IPS-15b (cell line): ENCODE data around the gene CLASRP.

Experiments
- H3K27me3 ChIP-seq: one replicate; pipeline ENCODE4 v1.6.1; 2013; ENCODE audit warnings: low read length; ENCODE audit not compliant: control insufficient read depth, insufficient read depth
- H3K36me3 ChIP-seq: one replicate; pipeline ENCODE4 v1.6.1; 2013; ENCODE audit warnings: low read length; ENCODE audit not compliant: control insufficient read depth, insufficient read depth
- H3K4me1 ChIP-seq: one replicate; pipeline ENCODE4 v1.6.1; 2013; ENCODE audit warnings: mild to moderate bottlenecking, low read length; ENCODE audit not compliant: control insufficient read depth, insufficient read depth
- H3K4me3 ChIP-seq: one replicate; pipeline ENCODE4 v1.5.1; 2013; ENCODE audit warnings: low read depth, low read length
- H3K9ac ChIP-seq: one replicate; pipeline ENCODE4 v1.6.1; 2013; ENCODE audit warnings: low read depth, mild to moderate bottlenecking, low read length
- H3K9me3 ChIP-seq: one replicate; pipeline ENCODE4 v1.6.1; 2013; ENCODE audit warnings: mild to moderate bottlenecking, low read length; ENCODE audit not compliant: control insufficient read depth, insufficient read depth

The CLASRP gene

DNA sequence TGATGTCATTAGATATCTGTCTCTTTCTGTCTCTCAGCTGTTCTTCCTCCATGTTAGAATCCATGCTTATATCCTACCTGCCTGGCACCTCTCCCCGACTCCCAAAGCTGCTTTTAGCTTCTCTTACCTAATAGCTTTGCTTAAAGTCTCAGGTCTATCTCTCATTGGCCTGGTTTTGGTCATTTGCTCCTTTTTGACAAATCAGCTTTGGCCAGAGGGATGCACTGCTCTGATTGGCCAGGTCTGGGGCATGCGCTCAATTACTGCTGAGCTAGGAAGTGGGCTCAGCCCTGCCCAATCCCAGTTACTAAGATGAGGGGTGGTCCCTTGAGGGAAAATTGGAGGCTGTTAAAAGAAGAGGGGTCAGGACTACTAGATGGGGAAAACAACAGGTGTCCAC lies 11.5 kb upstream of the CLASRP start:
- Histone ChIP-seq H3K4me1 (no peaks in the 10 kb centered on the region), H3K9ac (no peak overlapping the region), H3K9me3 (no peaks in the 10 kb centered on the region), H3K27me3 (no peaks in the 10 kb centered on the region), H3K36me3 (peaks cover 10% of the 10 kb centered on the region), H3K4me3 (no peak overlapping the region)

DNA sequence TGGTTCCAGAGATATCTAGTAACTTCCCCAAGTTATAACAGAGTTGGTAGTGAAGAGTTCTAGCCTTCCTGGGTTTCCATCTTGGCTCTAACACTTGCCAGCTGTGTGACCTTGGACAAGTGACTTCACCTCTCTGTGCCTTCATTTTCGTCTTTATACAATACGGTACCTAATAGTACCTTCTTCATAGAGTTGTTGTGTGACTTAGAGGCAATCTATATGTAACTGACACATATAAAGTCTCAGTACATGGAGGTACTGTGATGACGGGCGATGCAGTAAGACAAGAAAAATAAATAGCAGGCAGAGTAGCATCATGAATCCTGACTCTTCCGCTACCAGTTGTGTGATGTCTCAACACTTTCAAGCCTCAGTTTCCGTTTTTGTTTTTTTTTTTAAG lies 8.0 kb upstream of the CLASRP start:
- no peaks in the 10 kb centered on the region for H3K9me3 ChIP-seq
- H3K9ac ChIP-seq: no peak overlapping the region
- H3K27me3 ChIP-seq: no peaks in the 10 kb centered on the region
- peaks cover 24% of the 10 kb centered on the region for H3K36me3 ChIP-seq
- no peak overlapping the region for H3K4me3 ChIP-seq
- no peaks in the 10 kb centered on the region for H3K4me1 ChIP-seq

DNA sequence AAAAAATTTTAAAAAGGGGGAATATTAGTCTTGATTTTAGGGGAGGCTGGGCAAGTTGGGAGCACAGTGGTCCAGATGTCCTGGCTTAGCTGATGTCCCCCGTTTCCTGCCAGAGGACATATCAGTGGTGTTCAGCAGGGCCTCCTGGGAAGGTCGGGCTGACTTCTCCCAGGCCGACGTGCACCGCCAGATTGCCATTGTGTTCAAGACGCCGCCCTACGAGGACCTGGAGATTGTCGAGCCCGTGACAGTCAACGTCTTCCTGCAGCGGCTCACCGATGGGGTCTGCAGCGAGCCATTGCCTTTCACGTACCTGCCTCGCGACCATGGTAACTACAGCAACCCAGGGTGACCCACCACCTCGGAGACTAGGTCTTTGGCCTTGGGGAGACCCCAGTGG lies 6.4 kb upstream of the CLASRP start:
- H3K4me3 ChIP-seq: no peak overlapping the region
- peaks cover 25% of the 10 kb centered on the region for H3K36me3 ChIP-seq
- no peaks in the 10 kb centered on the region for H3K9me3 ChIP-seq
- H3K27me3 ChIP-seq: no peaks in the 10 kb centered on the region
- H3K9ac ChIP-seq: no peak overlapping the region
- H3K4me1 ChIP-seq: no peaks in the 10 kb centered on the region

- Histone ChIP-seq H3K9ac (no peak overlapping the region), H3K9me3 (no peaks in the 10 kb centered on the region), H3K4me1 (peaks cover 6% of the 10 kb centered on the region), H3K4me3 (no peak overlapping the region), H3K27me3 (no peaks in the 10 kb centered on the region), H3K36me3 (peaks cover 25% of the 10 kb centered on the region)
Measured at GRCh38 chr19:45035755-45036154, 3.1 kb upstream of the CLASRP start.

DNA sequence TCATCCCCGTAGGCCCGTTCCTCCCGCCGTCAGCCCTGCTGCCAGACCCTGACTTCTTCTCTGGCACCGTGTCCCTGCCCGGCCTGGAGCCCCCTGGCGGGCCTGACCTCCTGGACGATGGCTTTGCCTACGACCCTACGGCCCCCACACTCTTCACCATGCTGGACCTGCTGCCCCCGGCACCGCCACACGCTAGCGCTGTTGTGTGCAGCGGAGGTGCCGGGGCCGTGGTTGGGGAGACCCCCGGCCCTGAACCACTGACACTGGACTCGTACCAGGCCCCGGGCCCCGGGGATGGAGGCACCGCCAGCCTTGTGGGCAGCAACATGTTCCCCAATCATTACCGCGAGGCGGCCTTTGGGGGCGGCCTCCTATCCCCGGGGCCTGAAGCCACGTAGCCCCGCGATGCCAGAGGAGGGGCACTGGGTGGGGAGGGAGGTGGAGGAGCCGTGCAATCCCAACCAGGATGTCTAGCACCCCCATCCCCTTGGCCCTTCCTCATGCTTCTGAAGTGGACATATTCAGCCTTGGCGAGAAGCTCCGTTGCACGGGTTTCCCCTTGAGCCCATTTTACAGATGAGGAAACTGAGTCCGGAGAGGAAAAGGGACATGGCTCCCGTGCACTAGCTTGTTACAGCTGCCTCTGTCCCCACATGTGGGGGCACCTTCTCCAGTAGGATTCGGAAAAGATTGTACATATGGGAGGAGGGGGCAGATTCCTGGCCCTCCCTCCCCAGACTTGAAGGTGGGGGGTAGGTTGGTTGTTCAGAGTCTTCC lies 1.3 kb upstream of the CLASRP start:
- Histone ChIP-seq H3K27me3 (no peaks in the 10 kb centered on the region), H3K9ac (no peak overlapping the region), H3K9me3 (no peaks in the 10 kb centered on the region), H3K36me3 (peaks cover 33% of the 10 kb centered on the region), H3K4me3 (no peak overlapping the region), H3K4me1 (peaks cover 6% of the 10 kb centered on the region)

DNA sequence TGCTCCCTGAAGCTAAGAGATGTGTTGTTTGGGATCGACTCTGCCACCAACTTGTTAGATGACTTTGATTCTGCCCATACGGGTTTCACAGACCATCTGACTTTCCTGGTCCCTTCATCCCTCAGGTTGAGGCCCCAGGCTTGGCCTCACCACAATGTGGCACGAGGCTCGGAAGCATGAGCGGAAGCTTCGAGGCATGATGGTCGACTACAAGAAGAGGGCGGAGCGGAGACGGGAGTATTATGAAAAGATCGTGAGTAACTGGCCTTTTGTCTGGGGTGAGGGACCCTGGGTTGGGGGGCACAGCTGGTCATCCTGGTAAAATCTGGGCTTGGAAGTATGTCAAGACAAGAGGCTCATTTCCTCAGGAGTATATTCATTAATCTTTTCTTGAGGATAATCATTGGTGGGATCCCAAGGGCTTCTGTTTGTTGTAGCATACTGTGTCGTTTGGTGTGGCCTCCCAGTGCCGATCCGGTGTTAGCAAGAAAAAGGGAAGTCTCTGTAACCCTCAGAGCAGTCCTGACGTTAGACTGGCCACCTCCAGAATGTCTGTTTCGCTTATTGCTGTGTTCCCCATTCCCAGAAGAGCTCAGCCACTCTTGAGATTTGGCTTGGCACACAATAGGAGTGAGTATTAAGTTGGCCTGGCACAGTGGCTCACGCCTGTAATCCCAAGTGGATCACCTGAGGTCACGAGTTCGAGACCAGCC lies 1.4 kb downstream of the CLASRP start:
- peak overlapping the region; percentile 96 for H3K4me3 ChIP-seq
- peaks cover 6% of the 10 kb centered on the region for H3K4me1 ChIP-seq
- no peaks in the 10 kb centered on the region for H3K27me3 ChIP-seq
- H3K36me3 ChIP-seq: peaks cover 37% of the 10 kb centered on the region
- H3K9ac ChIP-seq: no peak overlapping the region
- H3K9me3 ChIP-seq: no peaks in the 10 kb centered on the region

GRCh38 chr19:45041125-45041524 lies 2.3 kb downstream of the CLASRP start:
- peaks cover 37% of the 10 kb centered on the region for H3K36me3 ChIP-seq
- no peaks in the 10 kb centered on the region for H3K27me3 ChIP-seq
- peaks cover 6% of the 10 kb centered on the region for H3K4me1 ChIP-seq
- H3K9ac ChIP-seq: no peak overlapping the region
- no peak overlapping the region for H3K4me3 ChIP-seq
- H3K9me3 ChIP-seq: no peaks in the 10 kb centered on the region

DNA sequence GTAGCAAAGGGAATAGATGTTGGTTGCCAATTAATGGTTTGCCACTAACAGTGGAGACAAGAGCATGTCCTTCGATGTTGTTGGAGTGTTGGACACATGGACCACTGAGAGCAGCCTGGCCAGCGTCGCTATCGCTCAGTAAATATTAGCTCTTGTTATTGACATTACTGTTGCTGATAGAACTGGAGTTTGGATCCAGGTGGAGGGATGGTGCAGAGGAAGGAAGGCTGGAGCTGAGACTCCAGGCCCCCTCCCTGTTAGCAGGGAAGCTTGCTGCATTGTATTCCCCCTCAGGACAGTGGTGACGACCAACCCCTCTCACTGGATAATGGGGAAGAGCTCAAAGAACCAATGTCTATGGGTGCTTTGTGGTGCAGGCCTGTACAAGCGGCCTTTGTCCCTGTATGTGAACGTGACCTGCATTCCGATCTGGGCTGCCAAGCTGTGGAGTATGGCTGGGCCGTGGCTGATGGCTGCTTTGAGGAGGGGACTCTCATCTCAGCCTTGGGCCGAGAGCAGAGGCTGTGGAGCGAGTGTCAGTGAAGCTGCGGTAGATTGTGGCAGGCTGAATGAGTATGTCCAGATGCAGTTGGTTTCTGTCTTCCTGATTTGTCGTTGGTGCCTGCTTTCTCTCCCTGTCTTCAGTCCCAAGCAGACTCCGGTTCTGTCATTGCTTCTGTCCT lies 7.0 kb downstream of the CLASRP start:
- no peaks in the 10 kb centered on the region for H3K9me3 ChIP-seq
- H3K4me1 ChIP-seq: no peaks in the 10 kb centered on the region
- peaks cover 32% of the 10 kb centered on the region for H3K36me3 ChIP-seq
- H3K4me3 ChIP-seq: no peak overlapping the region
- H3K9ac ChIP-seq: peak overlapping the region; percentile 26
- no peaks in the 10 kb centered on the region for H3K27me3 ChIP-seq

- no peaks in the 10 kb centered on the region for H3K4me1 ChIP-seq
- no peak overlapping the region for H3K9ac ChIP-seq
- no peaks in the 10 kb centered on the region for H3K9me3 ChIP-seq
- H3K36me3 ChIP-seq: peaks cover 29% of the 10 kb centered on the region
- no peaks in the 10 kb centered on the region for H3K27me3 ChIP-seq
- no peak overlapping the region for H3K4me3 ChIP-seq
Measured at GRCh38 chr19:45046355-45046754, 7.5 kb downstream of the CLASRP start.

GRCh38 chr19:45047188-45047797 lies 8.4 kb downstream of the CLASRP start:
- Histone ChIP-seq H3K9me3 (no peaks in the 10 kb centered on the region), H3K27me3 (no peaks in the 10 kb centered on the region), H3K4me1 (no peaks in the 10 kb centered on the region), H3K4me3 (no peak overlapping the region), H3K36me3 (peaks cover 27% of the 10 kb centered on the region), H3K9ac (no peak overlapping the region)

- H3K36me3 ChIP-seq: peaks cover 34% of the 10 kb centered on the region
- H3K4me1 ChIP-seq: no peaks in the 10 kb centered on the region
- H3K9ac ChIP-seq: peak overlapping the region; percentile 24
Measured at GRCh38 chr19:45049073-45049736, 10.4 kb downstream of the CLASRP start.

More at GRCh38 chr19:45049073-45049736, 10.4 kb downstream of the CLASRP start:
- no peak overlapping the region for H3K4me3 ChIP-seq
- no peaks in the 10 kb centered on the region for H3K27me3 ChIP-seq
- no peaks in the 10 kb centered on the region for H3K9me3 ChIP-seq
